Neuron (in vitro differentiated cells): ENCODE results near the gene MANEAL.

ENCODE experiments used
- H2AFZ ChIP-seq: one replicate; pipeline ENCODE4 v1.6.1; 2013; ENCODE audit warnings: low read depth, mild to moderate bottlenecking, inconsistent platforms, low read length, moderate library complexity
- H3K27me3 ChIP-seq: one replicate; pipeline ENCODE4 v1.6.1; 2013; ENCODE audit warnings: low read length; ENCODE audit not compliant: insufficient read depth
- H3K36me3 ChIP-seq: one replicate; pipeline ENCODE4 v1.6.1; 2013; ENCODE audit warnings: low read length; ENCODE audit not compliant: insufficient read depth
- H3K4me1 ChIP-seq: one replicate; pipeline ENCODE4 v1.6.1; 2013; ENCODE audit warnings: low read length; ENCODE audit not compliant: insufficient read depth
- H3K4me3 ChIP-seq: 2 replicates; pipeline ENCODE4 v1.5.1; 2013; ENCODE audit warnings: mild to moderate bottlenecking, low read length, moderate library complexity
- H3K9me3 ChIP-seq: one replicate; pipeline ENCODE4 v1.6.1; 2013; ENCODE audit warnings: low read length

Gene MANEAL

GRCh38 chr1:37845786-37846185, 52.1 kb downstream of the MANEAL start:
- H2AFZ ChIP-seq = no peak overlapping the region
- H3K27me3 ChIP-seq = no peaks in the 10 kb centered on the region
- H3K9me3 ChIP-seq = no peaks in the 10 kb centered on the region
- H3K36me3 ChIP-seq = peaks cover 12% of the 10 kb centered on the region
- H3K4me1 ChIP-seq = no peaks in the 10 kb centered on the region
- no peak overlapping the region for H3K4me3 ChIP-seq

DNA sequence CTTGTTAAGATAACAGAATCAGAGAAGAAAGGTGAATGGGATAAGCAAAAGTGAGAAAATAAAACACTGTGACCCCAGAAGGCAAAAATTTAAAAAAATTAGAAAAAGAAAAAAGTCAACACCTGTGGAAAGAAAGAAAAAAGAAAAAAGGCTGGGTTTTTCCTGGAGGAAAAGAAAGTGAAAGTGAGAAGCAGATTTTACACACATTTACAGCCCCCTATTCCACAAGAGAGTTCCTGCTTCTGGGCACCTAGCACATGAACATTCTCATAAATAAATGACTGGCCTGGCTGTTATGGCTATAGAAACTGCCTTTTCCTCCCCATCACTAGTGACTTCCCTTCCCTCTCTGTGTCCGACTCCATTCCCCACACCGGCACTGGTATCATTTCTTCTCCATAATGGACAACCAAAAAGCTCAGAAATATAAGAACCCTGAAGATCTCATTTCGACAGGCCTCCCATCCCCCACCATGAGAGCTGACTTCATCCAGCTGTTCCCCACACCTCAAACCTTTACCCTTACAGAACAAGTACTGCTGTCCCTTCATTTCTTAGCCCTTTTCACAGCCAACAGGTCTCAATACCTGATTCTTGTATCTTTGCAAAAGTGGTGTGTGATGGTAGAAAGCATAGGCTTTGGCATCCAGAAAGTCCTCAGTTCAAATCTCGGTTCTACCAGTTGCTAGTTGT, 53.1 kb downstream of the MANEAL start:
- Histone ChIP-seq H3K4me1 (no peaks in the 10 kb centered on the region), H3K9me3 (no peaks in the 10 kb centered on the region), H3K4me3 (no peak overlapping the region), H3K36me3 (peaks cover 12% of the 10 kb centered on the region), H3K27me3 (no peaks in the 10 kb centered on the region), H2AFZ (no peak overlapping the region)

- Histone ChIP-seq H3K27me3 (no peaks in the 10 kb centered on the region), H3K4me1 (no peaks in the 10 kb centered on the region), H3K9me3 (no peaks in the 10 kb centered on the region), H3K4me3 (no peak overlapping the region), H2AFZ (no peak overlapping the region), H3K36me3 (peaks cover 20% of the 10 kb centered on the region)
These were observed 55.8 kb downstream of the MANEAL start for GRCh38 chr1:37849480-37849879.

DNA sequence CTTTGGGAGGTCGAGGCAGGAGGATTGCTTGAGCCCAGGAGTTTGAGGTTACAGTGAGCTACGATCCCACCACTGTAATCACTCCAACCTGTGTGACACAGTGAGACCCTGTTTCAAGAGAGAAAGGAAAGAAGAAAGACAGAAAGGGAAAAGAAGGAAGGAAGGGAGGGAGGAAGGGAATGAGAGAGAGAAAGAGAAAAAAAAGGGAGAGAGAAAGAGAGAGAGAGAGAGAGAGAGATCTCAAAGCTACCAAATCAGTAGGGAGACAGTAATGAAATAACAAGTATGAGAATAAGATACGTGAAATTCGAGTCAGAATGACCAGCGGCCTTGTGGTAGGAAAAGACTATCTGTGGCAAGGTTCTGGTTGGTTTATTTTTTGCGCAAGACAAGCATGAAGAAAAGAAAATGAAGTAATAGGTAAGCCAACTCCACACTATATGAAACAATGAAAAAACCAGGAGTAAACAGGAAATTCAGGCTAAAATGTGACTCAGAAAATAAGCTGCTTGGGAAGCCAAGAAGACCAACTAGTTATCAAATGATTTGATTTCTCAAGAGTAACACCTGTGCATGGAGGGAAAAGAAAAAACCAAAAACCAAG, 56.8 kb downstream of the MANEAL start:
- Histone ChIP-seq H2AFZ (no peak overlapping the region), H3K4me3 (no peak overlapping the region), H3K36me3 (peaks cover 23% of the 10 kb centered on the region), H3K27me3 (no peaks in the 10 kb centered on the region), H3K9me3 (no peaks in the 10 kb centered on the region), H3K4me1 (no peaks in the 10 kb centered on the region)
